MM.1S (cell line): ENCODE measurements around the gene PBXIP1.

Experiments used
- EZH2 ChIP-seq: fragments of 300-600 bp; sonication (generic); optimal IDR thresholded peaks from 2 replicates; pipeline ENCODE3; 2017; ENCODE audit warnings: low read depth, mild to moderate bottlenecking, antibody characterized with exemption, low read length, mixed read lengths
- EZH2phosphoT487 ChIP-seq: fragments of 300-600 bp; sonication (generic); IDR thresholded peaks from 2 replicates; pipeline ENCODE4 v1.6.1; 2018; ENCODE audit warnings: antibody characterized with exemption, low read length
- TF ChIP-seq, protein P1 (sequence below): fragments of 300-600 bp; sonication (generic); IDR thresholded peaks from 2 replicates; pipeline ENCODE4 v1.5.1; 2016; ENCODE audit warnings: antibody characterized with exemption, low read length, mixed read lengths

DNA sequence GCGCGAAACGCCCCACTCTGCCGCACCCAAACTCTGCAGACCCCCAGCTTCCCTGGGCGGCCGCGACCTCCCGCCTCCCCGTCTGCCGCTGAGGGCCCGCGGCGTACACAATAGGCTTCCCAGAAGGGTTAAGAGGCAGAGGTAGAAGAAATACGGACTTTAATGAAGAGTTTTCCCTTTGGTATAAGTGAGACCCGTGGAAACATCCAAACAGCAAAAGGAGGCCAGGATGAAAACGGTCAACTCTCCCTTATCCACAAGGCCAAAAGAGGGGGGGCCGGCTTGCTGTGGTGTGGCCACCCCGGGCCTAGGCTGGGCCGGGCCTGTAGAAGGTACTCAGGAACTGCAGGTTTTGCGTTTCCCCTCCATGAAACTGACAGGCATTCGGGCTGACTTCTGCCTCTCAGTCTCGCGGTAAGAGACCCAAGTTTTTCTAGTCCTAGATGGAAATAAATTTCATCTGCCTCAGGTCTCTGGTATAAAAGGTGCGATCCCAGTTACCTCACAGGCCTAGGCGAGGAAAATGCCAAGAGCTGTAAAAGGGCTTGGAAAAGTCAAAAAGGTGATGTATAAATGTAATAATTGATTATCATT lies 6.4 kb upstream of the PBXIP1 start:
- TF ChIP-seq, protein P1, sequence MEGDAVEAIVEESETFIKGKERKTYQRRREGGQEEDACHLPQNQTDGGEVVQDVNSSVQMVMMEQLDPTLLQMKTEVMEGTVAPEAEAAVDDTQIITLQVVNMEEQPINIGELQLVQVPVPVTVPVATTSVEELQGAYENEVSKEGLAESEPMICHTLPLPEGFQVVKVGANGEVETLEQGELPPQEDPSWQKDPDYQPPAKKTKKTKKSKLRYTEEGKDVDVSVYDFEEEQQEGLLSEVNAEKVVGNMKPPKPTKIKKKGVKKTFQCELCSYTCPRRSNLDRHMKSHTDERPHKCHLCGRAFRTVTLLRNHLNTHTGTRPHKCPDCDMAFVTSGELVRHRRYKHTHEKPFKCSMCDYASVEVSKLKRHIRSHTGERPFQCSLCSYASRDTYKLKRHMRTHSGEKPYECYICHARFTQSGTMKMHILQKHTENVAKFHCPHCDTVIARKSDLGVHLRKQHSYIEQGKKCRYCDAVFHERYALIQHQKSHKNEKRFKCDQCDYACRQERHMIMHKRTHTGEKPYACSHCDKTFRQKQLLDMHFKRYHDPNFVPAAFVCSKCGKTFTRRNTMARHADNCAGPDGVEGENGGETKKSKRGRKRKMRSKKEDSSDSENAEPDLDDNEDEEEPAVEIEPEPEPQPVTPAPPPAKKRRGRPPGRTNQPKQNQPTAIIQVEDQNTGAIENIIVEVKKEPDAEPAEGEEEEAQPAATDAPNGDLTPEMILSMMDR = no peak
- no peak for TF ChIP-seq EZH2
- TF ChIP-seq EZH2phosphoT487 = no peak
